Measurements from ENCODE around the gene TP73.
A peak's percentile ranks its signal among the peaks of the same experiment; 100 is the strongest.

Gene TP73

GRCh38 chr1:3772027-3772714, 119.9 kb downstream of the TP73 start:
- DNase-seq: peak; percentile 83

GRCh38 chr1:3772715-3773571, 120.6 kb downstream of the TP73 start, which contains the start of gene SMIM1:
SMIM1 (plus strand) TSS chr1:3772749; CDS start chr1:3775374, 2,625 bp downstream.
- DNase-seq: no peak

GRCh38 chr1:3773572-3774275, 121.4 kb downstream of the TP73 start:
- DNase-seq: no peak

GRCh38 chr1:3774276-3774945, 122.1 kb downstream of the TP73 start:
- no peak for DNase-seq

GRCh38 chr1:3774946-3775489, 122.7 kb downstream of the TP73 start:
- no peak for DNase-seq

- peak; percentile 51 for DNase-seq
These were observed 123.3 kb downstream of the TP73 start for GRCh38 chr1:3775490-3776230.

- DNase-seq: no peak
These were observed 124.1 kb downstream of the TP73 start for GRCh38 chr1:3776231-3776961.

- no peak for DNase-seq
These were observed 124.8 kb downstream of the TP73 start for GRCh38 chr1:3777078-3777547.

GRCh38 chr1:3777647-3778589, 125.6 kb downstream of the TP73 start:
- no peak for DNase-seq

- DNase-seq: no peak
These were observed 126.4 kb downstream of the TP73 start for GRCh38 chr1:3778590-3779264.

GRCh38 chr1:3779265-3779911, 127.1 kb downstream of the TP73 start:
- no peak for DNase-seq

- DNase-seq: no peak
These were observed 127.6 kb downstream of the TP73 start for GRCh38 chr1:3779912-3780416.

- DNase-seq: no peak
These were observed 128.6 kb downstream of the TP73 start for GRCh38 chr1:3780901-3781300.

GRCh38 chr1:3783651-3784474, 131.5 kb downstream of the TP73 start:
- DNase-seq: no peak

GRCh38 chr1:3785045-3785444, 132.7 kb downstream of the TP73 start:
- DNase-seq: no peak

- DNase-seq: no peak
These were observed 133.3 kb downstream of the TP73 start for GRCh38 chr1:3785456-3786157.
